Activated CD4-positive, CD25-positive, alpha-beta regulatory T cell treated with anti-CD3 and anti-CD28 coated beads, Interleukin-2, amount 50 U/mL, for 16 hours (primary cell): ENCODE measurements around the gene ADAMTS7.
"Not testable (repeated sequence)": the region's sequence is repeated elsewhere in the genome, so short reads cannot be mapped to it uniquely, and the experiment has no call there.

ENCODE experiments used
- DNase-seq: peaks from one replicate; pipeline ENCODE4 v3.0.0-alpha.2; 2020; ENCODE audit warnings: low read depth, low spot score

ADAMTS7 gene

DNA sequence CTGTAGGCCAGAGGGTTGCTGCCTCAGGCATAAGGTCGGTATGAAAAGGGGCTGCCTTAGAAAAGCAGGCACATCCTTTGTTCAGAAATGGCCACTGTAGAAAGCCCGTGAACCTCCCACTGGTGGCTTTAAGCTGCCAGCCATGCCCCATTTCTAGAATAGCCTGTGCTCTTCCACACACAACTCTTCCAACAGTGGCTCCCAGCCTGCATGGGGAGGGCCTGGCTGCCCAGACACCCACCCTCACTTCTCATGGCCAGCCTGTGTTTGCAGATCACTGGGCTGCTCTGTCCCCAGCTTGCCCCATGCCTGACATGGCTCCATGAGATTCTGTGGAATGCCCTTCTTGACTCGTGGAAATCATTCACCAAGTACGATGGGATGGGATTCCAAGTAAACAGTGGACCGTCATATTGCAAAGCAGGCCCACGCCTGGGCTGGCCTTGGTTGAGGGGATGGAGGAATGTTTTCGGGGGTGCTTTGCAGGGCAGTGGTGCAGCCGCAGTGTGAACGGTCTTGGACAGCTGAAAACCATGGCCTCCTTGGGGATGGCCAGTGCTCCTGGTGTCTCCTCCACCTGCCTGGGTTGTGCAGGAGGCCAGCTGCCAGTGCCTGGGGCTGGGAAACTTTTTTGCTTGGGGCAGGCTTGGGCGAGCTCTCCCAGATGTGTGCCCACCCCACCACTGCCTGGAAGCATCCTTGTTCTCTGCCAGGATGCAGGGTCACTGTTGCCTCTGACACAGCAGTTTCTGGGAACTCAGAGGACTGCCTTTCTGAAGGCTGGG is 57.3 kb downstream of the ADAMTS7 start:
- not testable (repeated sequence) for DNase-seq

DNA sequence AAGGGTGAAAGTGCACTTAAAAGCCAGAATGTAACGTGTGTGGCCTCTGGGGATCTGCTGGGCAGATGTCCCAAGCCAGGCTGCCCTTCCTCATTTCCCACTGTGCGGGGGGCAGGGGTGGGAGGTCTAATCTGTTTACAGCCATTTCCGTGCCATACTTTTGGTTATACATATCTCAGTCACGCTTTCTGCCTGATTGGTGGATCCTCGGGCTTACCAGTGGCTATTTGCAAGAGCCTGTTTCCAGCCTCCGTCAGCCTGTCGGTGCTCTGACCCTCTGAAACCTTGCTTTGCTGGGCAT is 58.0 kb downstream of the ADAMTS7 start:
- not testable (repeated sequence) for DNase-seq

DNA sequence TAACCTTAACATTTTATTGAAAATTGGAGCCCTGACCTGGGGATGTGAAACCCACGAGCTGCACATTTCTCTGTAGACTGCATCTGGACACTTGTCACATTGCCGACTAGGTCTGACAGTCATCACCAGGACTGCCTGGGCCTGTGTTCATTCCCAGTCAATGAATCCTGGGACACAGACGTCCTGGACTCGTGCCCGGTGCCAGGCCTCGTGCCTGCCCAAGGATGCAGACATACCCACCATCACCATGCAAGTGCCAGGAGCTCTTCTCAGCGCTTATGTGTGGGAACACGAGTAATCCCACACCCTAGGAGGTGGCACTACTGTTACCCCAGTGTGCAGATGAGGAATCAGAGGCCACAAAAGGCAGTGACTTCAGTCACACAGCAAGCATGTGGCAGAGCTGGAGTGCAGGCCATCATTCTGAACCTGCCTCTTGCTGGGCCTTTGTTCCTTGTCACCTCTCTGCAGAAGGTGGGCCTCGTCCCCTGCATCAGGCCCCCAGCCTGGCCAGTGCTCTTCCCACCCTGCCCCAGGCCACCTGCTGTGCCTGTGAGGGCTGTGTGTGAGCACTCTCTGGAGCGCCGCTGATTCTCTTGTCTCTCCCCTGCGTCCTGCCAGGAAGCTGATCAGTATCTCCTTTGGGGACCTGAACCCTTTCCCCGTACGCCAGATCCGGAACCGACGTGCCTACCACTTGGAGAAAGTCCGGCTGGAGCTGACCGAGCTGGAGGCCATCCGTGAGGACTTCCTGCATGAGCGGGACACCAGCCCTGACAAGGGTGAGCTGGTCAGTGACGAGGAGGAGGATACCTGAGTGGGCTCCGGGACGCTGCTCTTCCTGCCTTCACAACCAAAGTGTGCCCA is 58.5 kb downstream of the ADAMTS7 start:
- no peak for DNase-seq

DNA sequence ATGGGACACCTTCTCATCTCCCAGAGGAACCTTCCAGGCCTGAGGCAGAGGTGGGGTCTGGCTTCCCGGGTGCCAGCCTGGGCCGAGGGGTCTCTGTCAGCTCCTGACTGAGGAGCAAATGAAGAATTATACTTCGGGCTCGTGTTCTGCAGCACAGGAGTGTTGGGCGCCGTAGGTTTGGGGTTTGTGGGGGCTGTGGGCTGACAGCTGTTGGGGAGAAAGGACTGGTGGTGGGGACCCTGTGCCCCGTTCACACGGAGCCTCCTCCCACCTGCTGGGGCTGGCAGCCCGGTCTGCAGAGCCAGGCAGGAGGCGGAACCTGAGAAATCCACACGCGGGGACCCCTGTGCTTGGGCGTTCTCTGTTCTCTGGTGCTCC is 59.7 kb downstream of the ADAMTS7 start:
- DNase-seq: no peak

DNA sequence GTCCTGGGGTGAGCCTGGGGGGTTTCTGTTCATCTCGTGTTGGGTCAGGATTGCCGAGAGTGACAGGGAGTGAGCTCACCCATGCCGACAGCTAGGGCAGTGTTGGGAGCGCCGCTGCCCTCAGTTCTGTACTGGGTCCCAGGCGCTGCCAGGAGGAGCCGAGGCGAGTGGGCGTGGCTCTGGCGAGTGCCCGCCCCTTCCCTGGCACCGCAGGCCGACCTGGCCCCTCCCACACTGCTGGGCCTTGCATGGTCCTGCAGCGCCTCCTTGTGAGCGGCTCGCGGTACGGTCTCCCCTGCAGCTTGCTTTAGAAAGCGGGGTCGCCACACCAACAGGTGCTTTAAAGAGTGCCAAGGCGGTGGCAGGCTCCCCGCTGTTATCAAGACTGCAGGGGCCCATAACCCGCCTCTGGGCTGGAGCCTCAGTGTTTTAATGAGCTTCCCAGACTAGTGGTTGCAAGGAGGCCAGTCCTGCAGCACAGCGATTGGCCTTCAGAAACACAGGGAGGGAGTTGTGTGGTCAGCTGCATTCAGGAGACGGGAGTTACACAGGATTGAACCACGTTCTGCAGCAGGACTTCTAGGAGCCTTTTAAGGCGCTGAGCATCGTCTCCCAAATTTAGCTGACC is 60.2 kb downstream of the ADAMTS7 start:
- DNase-seq: peak; percentile 78

DNA sequence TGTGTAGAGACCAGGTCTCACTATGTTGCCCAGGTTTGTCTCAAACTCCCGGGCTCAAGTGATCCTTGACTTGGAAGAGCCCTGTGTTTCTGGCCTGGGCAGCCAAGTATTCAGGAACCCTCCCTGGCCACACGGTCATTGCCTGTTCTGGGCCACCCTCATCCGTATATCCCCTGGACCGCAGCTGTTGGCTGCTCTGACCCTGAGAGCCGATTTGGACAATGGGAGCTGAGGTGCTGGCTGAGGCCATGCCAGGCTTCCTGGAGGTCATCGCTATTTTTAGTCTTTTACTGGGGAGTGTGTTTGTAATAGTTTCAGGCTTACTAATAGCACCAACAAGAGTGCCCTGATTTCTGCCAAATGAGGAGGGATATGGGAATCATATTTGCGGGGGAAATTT is 60.7 kb downstream of the ADAMTS7 start:
- DNase-seq: no peak

DNA sequence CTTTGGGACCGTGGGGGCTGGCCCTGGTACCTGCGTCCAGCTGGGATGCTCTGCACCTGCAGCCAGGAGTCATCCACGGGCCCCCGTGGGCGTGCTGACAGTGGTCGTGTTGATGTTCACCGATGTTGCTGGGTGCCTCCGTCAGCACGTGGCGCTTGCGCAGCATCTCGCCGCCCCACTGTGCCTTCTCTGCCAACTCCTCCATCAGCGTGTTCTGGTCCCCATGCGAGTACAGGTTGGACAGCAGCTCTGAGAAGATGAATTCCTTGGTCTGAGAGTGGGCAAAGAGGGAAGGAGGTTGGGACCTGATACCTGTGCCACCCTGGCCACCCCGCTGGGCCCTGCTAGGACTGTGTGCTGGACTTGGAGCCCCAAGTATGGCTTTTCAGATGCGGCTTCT is 61.4 kb downstream of the ADAMTS7 start:
- no peak for DNase-seq

DNA sequence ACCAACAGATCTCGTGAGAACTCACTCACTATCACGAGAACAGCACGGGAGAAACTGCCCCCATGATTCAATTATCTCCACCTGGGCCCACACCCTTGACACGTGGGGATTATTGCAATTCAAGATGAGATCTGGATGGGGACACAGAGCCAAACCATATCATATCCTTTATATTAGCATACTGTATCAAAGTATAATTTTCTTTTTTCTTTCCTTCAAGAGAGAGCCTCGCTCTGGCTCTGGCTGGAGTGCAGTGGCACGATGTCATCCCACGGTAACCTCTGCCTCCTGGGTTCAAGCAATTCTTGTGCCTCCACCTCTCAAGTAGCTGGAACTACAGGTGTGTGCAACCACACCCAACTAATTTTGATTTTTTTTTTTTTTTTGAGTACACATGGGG is 63.4 kb downstream of the ADAMTS7 start:
- not testable (repeated sequence) for DNase-seq

DNA sequence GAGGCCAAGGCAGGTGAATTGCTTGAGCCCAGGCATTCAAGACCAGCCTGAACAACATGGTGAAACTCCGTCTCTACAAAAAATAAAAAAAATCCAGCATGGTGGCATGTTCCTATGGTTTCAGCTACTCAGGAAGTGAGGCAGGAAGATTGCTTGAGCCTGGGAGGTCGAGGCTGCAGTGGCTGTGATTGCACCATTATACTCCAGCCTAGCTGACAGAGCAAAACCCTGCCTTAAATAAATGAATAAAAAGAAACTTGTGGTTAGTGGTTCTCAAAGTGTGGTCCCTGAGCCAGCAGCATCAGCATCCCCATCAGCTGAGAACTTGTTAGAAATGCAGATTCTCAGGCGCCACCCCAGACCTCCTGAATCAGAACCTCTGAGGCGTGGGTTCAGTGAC is 69.6 kb downstream of the ADAMTS7 start:
- DNase-seq: not testable (repeated sequence)

DNA sequence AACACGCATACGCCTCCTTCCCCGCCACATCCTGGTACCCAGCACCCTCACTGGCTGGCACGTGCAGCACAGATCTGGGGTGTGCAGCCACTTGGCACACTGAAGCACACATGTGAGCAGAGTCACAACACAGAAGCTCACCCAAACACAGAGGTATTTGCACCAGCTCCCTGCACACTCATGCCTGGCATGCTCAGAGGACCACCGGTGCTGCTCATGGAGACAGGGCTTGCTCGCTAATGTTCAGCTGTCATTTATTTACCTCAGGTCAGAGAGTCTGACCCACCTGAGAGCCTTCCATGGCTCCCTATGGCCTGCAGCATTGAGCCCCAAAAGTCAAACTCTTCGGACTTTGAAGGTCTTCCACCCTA is 70.4 kb downstream of the ADAMTS7 start:
- no peak for DNase-seq

DNA sequence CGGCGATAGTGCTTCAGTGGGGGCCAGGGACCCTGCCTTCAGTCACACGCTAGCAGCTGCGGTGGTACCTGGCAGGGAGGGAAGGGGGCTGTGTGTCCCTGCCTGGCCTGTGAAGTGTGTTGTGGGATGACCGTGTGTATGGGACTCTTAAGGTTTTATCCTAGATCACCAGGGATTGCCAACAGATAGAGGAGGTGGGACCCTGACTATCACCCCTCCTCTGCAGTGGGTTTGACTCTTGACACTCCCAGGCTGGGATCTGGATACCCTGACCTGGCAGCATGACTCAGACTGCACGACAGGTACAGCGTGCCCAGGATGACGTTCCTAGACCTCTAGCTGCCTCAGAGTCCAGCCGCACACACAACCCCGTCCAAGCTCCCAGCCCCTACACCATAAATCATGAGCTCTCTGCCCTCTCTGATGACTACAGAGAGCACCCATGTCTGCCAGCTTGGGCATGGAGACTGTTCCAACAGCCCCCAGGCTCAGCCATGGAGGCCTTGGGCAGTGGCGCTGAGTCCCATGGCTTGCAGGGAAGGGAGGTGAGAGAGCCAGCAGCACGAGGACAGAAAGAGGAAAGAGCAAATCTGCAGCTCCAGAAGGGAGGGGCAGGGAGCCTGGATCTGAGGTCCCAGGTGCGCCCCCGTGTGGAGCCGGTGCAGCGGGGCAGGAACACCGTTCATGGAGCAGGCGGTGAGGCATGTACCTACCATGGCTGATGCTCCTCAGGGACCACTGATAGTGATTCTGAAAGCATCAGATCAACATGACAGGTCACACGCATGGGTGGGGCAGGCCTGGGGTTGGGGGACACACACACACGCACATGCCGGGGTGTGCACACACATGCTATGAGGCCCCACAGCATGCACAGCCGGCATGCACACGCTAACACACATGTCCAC is 71.0 kb downstream of the ADAMTS7 start:
- no peak for DNase-seq

DNA sequence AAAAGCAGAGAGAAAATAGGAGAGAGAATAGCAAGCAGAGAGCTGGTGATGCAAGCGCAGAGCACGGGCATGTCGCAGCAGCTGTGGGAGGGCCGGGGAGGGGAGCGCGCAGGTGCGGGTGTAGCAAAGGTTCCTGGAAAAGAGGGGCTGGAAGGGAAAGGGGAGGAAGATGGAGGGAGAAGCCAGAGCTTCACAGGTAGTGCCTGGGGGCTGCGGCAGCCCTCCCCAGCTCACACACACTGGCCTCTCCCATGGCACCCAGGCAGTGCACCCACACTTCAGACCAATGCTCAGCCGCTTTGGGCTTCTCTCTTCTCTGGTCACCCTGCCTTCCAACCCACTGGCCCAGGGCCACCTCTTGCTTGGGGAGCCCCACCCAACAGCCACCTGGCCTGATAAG is 72.1 kb downstream of the ADAMTS7 start:
- DNase-seq: no peak

DNA sequence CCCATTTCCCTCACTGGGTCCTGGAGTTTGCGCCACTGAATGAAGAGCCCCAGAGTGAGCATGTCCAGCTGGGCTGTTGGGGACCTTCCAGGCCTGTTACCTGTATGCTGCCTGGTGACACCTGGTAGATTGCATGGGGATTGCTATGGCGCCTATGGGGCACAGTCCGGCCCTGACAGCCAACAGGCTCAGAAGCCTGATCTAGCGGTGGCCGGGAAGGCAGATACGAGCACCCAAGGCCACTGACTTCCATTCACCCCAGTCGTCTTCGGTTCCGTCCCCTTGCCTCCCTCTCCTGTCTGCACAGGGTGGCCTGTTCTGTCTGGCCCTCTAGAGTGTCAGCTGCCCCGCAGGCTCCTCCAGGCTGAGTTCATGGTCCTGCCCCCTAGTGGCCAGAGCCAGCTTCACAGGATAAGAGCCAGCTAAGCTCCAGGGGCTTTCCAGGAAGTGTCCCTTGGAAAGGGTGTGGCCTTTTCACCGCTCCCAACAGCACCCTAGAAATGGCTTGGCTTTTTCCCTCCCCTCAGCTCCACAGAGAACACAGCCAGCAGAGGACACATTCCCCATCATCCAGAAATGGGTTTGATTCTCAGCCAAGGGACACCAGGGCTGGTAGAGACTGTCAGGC is 73.2 kb downstream of the ADAMTS7 start:
- DNase-seq: not testable (repeated sequence)

DNA sequence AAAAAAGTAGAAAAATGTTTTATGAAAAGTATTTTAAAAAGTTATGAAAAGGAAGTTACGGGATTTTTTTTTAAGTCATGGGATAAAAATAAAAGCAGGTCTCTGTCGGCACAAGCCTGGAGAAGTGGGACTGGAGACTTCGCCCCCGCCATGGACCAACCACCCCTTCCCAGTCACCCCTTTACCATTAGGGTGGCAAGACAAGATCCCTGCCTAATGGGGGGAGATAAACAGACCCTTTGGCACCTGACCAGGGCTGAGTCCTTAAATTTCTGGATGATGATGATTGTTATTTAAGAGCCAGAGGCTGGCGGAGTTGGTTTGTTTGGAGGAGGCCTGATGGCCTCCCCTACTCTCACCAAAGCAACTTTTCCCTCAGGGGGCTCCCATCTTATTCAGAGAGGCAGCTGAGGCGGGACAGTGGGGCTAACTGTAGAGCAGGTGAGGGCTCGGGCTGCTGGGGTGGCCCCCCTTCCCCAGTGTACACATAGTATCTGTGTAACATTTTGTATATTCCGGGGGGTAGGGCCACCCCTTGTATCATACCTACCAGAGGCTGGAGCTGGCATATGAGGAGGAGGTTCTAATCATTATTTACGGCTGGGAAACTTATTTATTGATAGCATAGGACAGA is 74.0 kb downstream of the ADAMTS7 start:
- no peak for DNase-seq

DNA sequence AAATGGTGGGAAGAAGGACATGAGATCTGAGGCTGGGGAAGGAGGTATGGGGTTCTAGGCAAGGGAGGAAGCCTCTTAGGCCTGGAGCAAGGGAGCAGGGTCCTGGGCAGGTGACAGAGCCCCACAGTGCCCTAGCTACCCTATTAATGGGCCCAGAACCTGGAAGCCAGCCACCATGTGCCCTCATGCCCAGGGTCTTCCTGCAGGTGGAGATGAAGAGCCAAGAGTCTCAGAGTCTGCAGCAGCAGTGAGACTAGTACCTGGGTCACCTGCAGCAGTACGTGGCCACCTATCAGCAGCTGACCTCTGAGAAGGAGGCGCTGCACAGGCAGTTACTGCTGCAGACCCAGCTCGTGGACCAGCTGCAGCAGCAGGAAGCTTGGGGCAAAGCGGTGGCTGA is 75.0 kb downstream of the ADAMTS7 start:
- not testable (repeated sequence) for DNase-seq

DNA sequence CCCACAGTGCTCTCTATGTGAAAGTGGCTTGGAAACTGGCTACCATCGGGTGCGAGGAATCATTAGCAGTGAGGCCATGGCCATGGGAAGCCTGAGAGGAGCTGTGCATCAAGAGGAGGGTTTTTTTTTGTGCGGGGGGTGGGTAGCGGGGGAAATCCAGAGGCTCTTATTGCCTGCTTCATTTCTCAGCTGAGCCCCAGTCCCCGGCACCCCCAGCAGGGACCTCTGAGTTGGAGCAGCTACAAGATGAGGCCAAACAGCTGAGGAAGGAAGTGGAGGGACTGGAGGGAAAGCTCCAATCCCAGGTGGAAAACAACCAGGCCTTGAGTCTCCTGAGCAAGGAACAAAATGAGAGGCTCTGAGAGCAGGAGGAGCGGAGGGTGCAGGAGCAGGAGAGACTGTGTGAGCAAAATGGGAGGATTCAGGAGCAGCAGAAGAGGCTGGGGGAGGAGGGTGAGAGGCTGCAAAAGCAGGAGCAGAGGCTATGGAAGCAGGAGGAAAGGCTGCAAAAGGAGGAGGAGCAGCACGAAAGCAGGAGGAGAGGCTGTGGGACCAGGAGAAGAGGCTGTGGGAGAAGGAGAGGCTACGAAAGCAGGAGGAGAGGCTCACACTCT is 76.7 kb downstream of the ADAMTS7 start:
- no peak for DNase-seq

DNA sequence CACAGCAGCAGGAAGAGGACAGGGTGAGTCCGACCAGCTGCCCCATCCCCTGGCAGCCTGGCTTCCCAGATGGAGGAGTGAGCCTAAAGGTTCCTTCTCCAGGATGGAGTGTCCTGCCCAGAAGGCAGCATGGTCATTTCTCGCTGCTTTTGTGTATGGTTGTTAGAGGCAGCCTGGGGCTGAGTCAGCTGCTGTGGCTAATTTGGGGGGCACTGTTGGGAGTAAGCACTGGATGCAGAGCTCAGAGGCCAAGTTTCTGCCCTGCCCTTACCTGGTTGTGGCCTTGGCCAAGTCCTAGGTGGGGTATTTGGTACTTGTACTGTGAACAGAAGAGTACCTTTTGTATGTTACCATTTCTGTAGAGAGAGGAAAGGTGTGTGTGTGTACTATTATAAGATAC is 78.6 kb downstream of the ADAMTS7 start:
- no peak for DNase-seq

DNA sequence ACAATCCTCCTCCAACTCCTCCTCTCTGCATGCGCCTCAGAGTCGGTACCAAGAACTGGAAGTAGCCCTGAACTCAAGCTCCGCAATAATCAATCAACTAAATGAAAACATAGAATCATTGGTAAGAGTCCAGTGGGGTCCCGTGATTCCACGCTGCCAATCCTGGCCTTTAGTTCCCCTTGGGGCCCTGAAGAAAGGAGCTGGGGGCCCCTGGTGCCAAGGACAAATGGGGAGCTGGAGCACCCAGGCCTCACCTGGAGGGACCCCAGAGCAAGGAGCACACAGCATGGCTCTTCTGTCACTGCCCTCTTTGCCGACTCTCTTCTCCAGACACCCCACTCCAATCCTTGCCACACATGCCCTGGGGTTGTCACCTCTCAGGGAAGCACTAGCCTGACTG is 80.3 kb downstream of the ADAMTS7 start:
- DNase-seq: no peak

DNA sequence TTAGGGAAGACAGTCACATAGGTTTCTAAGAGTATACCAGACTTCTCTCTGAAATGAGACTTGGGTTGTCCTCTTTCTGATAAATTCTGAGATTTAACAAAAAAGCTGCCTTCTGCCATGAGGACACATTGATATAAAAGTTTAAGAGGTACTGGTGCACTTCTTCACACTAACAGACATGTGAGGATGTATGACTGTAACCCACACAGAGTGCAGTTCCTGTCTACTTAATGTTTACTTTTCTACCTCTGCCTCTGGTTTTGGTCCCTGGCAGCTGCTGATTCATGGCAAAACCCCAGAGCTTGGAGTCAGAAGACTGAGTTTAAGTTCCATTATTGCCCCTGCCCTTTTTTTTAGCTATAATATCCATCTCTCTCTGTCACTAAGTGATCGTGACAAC is 82.8 kb downstream of the ADAMTS7 start:
- DNase-seq: not testable (repeated sequence)

DNA sequence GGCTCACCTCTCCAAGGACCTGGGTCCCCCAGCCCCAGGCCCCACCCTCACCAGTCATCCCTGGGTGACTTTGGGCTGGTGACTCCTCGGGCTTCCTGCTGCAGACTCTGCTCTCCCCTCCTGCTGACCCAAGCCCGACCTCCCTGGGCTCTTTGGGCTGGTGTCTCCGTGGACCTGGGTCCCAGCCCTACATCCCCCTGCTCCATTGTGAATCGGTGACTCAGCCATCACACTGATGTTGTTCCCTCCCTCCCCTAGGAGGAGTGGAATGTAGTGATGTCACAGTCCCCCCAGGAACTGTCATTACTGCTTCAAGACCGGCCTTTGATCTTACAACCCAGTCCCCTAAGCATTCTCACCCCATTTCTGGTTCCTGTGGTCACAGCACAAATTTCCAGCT is 83.7 kb downstream of the ADAMTS7 start:
- DNase-seq: no peak
